ENCODE data around the gene GABRE.

DNA sequence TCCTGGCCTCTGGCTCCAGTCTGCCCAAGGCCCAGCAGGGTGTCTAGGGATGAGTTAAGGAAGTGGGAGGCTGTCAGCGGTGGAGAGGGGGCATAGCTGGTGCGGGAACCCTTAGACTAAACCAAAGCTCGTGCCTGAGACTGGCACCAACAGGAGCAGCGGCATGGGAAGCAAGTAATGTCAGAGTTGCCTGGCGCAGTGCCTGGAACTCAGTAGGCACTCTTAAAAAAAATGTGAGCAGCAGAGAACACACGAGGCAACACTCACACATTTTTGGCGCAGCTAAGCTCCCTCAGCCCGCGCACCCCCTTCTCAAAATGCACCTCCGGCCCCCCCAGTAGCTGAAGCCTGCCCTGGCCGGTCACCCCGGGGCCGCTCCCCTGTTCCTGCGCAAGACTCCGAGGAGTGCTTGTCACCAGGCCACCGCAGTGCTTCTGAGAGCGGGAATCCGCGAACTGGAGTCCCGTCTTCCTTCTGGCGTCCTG is 583 bp downstream of the GABRE start:
- TF ChIP-seq, protein P1, sequence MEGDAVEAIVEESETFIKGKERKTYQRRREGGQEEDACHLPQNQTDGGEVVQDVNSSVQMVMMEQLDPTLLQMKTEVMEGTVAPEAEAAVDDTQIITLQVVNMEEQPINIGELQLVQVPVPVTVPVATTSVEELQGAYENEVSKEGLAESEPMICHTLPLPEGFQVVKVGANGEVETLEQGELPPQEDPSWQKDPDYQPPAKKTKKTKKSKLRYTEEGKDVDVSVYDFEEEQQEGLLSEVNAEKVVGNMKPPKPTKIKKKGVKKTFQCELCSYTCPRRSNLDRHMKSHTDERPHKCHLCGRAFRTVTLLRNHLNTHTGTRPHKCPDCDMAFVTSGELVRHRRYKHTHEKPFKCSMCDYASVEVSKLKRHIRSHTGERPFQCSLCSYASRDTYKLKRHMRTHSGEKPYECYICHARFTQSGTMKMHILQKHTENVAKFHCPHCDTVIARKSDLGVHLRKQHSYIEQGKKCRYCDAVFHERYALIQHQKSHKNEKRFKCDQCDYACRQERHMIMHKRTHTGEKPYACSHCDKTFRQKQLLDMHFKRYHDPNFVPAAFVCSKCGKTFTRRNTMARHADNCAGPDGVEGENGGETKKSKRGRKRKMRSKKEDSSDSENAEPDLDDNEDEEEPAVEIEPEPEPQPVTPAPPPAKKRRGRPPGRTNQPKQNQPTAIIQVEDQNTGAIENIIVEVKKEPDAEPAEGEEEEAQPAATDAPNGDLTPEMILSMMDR (IDR thresholded peaks at IDR 0.05), result no peak
- TF ChIP-seq POLR2A (IDR thresholded peaks at IDR 0.05), result no peak
